HG03520 (cell line): Measurements from ENCODE around the gene DDX1.

Source experiments
- ATAC-seq: cut with Tn5 transposase; IDR thresholded peaks from one replicate; pipeline ENCODE4 v1.9.1; 2021; ENCODE audit warnings: mild to moderate bottlenecking, moderate library complexity; ENCODE audit not compliant: unreplicated experiment

Gene DDX1

DNA sequence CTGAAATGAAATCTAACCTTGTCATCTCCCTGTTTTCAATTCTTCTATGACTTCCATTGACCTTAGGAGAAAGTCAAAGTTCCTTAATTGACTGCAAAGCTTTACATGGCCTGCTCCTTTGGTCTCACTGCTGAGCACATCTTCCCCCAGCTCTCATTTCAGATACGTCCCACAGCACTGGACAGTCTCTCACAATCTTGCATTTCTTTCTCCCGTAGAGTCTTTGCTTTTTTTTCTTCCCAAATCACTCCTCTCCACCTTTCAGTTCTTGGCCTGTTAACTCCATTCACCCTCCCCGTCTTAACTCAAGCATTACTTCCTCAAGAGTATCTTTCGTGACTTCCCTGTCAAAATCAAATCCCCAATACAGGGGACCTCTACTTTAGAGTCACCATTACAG, 67.2 kb downstream of the DDX1 start:
- ATAC-seq = no peak

- ATAC-seq = no peak
These were observed 69.0 kb downstream of the DDX1 start for GRCh38 chr2:15660491-15661294.

DNA sequence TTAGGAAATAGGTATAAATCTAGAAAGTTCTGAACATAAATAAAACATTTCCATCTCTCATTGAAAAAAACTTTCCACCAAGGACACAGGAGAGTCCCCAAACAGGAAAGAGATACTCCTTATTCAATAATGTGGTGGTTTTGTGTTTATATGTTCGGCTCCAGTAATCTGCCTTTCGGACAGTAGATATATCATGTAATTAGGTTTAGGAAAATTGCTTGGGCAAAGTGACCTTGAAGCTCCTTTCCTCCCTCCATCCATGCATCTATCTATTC, 69.6 kb downstream of the DDX1 start:
- no peak for ATAC-seq

DNA sequence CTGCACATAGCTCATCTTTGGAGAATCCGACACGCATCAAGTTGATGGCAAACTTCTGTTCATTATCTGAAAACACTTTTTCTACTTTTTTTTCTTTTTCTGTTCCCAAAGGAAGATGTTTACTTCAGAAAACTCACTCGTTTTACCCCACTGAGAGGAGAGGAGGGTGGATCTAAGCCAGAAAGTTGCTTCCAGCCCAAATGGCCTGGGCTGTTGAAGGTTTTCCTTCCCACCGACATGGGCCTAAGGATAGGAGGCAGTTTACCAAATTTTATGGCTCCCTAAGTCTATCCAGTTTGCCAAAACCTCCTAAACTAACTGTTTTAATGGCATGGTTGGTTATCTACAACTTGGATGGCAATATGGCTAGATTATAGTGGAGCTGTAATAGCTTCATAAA, 70.4 kb downstream of the DDX1 start:
- ATAC-seq = no peak

DNA sequence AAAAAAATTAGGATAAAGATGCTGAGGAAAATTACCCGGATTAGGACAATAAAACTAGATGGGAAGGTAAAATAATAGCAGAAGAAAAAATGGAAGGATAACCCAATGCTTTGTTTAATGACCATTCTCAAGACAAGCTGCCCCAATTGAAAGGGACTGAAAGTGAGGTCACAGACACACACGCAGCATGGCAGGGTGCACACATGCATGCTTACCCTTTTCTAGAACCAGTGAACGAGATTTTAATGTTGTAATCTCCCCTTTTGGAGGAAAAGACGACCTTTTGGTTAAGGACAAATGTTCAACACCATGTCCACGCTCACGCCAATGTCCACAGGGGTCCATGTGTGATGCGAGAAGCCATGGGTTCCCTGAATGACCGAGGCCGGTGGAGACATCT, 70.9 kb downstream of the DDX1 start:
- ATAC-seq = no peak

DNA sequence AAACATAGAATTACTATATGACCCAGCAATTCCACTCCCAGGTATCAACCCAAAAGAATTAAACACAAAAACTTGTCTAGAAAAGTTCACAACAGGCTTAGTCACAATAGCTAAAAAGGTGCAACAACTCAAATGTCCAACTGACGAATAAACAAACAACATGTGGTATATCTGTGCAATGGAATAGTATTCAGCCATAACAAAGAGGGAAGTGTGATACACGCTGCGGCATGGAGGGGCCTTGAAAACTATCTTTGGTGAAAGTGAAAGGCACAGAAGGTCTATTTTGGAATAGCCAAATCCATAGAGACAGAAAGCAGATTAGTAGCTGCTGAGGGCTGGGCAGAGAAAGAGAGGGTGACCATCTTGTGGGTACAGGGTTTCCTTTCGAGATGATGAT, 72.1 kb downstream of the DDX1 start:
- no peak for ATAC-seq

GRCh38 chr2:15664273-15665066, 72.8 kb downstream of the DDX1 start:
- ATAC-seq = no peak

DNA sequence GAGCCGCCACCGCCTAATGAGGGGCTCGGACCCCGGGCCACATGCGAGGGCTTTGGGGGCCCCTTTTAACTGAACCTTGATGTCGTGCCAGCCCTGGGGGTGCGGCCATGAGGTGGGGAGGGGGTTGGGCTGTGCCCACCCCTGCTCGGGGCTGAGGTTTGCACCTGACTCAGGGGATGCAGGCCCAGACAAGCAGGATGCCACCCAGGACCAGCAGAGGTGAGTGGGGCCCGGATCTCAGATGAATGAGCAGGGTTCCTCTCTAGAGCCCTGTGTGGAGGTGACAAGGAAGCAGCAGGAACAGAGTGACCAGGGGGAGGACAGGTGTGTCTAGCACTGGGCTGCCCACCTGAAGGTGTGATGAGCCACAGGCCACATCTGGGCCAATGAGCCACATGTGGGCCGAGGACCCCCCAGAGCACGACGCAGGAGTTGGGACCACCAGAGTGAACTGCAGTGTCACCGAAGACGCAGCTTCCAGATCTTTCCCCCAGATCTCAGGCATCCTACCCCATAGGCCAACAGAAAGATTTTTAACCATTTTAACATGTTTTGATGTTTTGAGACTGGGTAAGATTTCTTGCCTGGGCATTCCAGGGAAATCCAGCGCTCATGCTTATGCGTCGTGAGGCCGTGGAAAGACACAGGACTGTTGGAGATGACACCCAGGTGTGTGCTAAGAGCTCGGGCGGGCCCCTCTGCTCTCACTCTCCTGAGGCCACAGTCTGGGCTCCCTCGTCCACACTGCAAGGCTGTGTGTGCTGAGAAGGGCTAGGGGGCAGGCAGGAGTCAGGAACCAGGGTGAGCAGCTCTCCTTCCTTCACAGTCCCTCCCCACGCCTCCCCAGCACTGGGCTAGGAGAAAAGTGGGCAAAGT, 73.6 kb downstream of the DDX1 start:
- no peak for ATAC-seq

DNA sequence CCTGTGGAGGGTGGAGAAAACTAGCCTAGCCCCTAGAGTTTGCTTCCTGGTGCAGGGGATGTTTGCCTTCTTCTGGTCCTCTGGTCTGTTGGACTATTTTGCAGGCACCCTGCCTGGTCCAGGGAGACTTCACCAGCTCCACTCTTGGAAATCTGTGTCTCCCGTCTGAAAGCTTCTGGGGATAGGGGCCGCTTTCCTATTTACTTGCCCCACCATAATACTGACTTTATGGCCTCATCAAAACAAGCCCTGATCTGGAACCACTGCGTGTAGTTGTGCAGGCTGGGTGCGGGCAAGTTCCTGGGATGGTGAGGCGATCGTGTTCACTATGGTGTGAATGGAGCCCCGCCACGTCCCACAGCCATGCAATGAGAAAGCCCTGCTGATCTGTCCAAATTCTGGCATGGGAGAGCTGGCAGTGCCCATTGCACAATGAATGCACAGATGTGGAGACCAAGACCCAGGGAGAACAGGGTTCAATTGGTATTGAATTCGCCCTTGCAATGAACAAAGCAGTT, 74.3 kb downstream of the DDX1 start:
- no peak for ATAC-seq

GRCh38 chr2:15666861-15667808, 75.5 kb downstream of the DDX1 start:
- ATAC-seq = no peak

DNA sequence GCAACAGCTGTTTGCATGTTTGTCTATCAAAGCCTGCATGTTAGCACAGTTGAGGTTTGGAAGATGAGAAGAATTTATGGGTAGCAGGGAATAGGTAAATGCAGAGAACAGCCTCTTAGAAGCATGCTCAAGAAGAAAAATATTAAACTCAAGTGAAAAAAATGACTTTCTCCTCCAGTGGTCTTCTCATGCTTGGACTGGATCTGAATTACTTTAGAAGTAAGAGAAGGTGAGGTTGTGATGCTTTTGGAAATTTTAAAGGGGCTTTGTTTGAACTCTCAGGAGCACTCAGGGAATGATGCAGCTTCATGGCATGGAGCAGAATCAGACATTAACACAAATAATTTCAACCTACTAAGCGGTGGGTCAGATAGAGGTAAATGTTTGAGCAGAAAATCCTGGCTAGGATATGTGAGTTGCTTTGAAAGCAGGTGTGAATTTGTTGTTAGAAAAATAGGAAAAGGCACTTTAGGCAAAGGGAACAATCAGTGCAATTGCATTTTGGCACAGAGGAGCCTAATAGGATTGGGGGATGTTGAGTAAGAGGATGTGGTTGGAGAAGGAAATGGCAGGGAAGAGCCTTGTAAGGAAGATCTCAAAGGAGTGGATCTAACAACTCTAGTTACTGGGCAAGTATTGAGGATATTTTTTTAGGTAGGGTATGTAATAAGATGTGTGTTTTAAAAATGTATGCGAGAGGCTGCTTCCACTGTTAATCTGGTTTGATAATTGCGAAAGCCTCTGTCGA, 76.3 kb downstream of the DDX1 start:
- no peak for ATAC-seq

GRCh38 chr2:15668611-15669305, 77.1 kb downstream of the DDX1 start:
- no peak for ATAC-seq

DNA sequence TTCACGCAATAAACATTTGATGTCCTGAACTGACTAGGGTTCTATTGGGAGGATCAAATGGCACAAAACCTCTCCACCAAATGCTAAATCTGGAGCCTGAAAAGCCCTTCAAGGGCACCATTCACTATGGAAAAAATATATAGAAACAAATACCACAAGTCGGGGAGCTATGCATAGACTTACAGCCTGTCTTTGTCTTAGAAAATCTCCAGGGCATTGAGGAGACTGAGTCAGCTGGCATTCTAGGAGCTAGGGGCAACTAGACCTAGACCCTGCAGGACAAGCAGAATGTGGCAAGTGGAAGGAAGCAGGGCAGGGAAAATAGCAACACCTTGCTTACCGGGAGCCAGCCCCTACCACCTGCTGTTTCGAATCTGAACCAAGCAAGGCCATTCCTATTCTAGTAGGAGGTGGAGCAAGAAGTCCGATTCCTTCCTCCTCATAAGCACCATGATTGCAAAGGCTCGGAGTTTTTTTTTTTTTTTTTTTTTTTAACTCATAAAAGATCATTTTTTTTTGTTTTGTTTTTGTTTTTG, 77.8 kb downstream of the DDX1 start:
- no peak for ATAC-seq

DNA sequence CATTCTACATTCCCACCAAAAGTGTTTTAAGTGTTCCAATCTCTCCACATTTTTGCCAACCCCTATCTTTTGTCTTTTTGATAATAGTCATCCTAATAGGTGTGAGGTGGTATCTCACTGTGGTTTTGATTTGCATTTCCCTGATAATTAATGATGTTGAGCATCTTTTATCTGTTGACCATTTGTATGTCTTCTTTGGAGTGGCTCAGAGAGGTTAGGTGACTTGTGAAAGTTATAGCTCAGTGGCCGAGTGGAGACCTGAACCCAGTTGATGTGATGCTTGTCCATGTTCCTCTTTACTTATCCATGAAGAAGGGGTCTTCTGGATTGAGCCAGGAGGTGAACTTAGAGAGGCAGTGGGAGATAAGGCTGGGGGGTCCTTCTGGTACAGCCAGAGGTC, 78.8 kb downstream of the DDX1 start:
- no peak for ATAC-seq

DNA sequence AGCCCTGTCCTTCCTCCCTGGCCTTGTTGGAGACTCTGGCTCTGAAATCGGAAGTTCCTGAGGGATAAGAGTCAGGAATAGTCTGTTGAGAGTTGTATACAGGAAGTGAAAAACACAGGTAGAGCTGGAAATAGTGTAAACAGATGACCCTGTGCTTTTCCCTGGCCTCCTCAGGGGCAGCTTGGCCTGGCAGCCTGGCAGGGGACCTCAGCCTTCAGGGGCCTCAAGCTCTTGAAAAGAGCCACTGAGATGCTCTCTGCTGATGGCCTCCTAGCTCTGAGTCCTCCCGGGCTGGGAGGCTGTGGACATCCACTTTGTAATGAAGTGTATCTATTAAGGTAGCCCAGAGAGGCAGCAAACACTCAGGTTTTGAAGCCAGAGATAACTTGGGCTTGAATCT, 79.3 kb downstream of the DDX1 start:
- no peak for ATAC-seq

DNA sequence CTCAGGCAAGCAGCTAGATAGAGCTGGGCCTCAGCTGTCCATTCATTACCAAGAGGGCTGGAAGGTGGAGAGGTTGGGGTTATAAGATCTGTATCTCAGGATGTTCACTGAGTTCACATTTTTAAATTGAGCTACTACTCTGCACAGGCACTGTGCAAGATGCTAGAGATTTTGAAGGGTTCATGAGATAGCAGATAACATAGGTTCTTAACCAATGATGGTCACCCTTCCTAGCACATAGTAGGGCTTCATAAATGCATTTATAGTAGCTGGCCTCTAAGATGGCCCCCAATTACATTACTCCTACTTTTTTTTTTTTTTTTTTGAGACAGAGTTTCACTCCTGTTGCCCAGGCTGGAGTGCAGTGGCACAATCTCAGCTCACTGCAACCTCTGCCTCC, 79.7 kb downstream of the DDX1 start:
- no peak for ATAC-seq

DNA sequence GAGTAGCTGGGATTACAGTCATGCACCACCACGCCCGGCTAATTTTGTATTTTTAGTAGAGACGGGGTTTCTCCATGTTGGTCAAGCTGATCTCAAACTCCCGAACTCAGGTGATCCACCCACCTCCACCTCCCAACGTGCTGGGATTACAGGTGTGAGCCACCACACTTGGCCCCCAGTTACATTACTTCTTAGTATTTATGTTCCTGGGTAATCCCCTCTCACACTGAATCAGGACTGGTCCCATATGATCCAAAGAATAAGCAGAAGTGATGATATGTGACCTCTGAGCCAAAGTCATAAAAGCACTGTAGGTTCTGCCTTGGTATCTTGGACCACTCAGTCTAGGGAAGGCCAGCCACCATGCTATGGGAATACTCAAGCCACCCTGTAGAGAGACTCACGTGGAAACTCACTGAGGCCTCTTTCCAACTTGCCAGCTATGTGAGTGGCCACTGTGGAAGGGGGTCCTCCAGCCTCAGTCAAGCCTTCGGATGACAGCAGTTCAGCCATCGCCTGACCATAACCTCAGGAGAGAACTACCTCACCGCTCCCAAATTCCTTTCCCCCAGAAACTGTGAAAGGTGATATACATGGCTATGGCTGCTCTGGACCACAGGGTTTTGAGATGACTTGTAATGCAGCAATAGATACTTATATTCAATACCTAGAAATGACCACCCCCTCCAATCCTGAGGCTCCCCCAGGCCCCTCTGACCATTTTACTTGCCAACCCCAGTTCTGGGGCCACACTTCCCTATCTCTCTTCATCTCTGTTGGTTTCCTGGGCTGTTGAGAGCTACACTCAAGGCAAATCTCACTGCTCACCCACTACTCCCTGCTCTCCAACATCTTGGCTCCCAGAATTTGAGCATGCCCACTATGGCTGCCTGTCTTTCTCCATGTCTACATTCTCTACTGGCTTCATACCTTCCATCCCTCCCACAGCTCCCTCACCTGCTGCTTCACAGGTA, 80.5 kb downstream of the DDX1 start:
- no peak for ATAC-seq
